Nephron (organoid): Measurements from ENCODE around the gene DYSF.

Source experiments
- H3K27ac Mint-ChIP-seq, 3 experiments: 2 replicates each; pipeline ENCODE4 v1.8.0; 2020; ENCODE audit warnings: mixed read lengths in 3 of 3, mild to moderate bottlenecking in 2 of 3, moderate library complexity in 1 of 3
- H3K27me3 Mint-ChIP-seq: 2 replicates; pipeline ENCODE4 v1.8.0; 2021; ENCODE audit warnings: low read depth, mild to moderate bottlenecking, moderate library complexity, mixed read lengths
- H3K36me3 Mint-ChIP-seq: 2 replicates; pipeline ENCODE4 v1.8.0; 2020; ENCODE audit warnings: low read depth, mixed read lengths
- H3K4me1 Mint-ChIP-seq: 2 replicates; pipeline ENCODE4 v1.8.0; 2020; ENCODE audit warnings: mixed read lengths
- H3K4me3 Mint-ChIP-seq, 3 experiments: 2 replicates each; pipeline ENCODE4 v1.8.0; 2020; ENCODE audit warnings: mild to moderate bottlenecking in 3 of 3, mixed read lengths in 3 of 3, moderate library complexity in 2 of 3
- H3K9me3 Mint-ChIP-seq: 2 replicates; pipeline ENCODE4 v1.8.0; 2020; ENCODE audit warnings: mixed read lengths
- CTCF ChIP-seq, 3 experiments: fragments of 200-600 bp; sonication (generic); IDR thresholded peaks; one replicate each; pipeline ENCODE4 v1.5.0; 2021; ENCODE audit warnings: antibody characterized with exemption in 3 of 3; ENCODE audit not compliant: unreplicated experiment in 3 of 3

Gene DYSF

GRCh38 chr2:71546275-71546638 is 92.9 kb downstream of the DYSF start:
- H3K27ac Mint-ChIP-seq: no peak overlapping the region
- peaks cover 60% of the 10 kb centered on the region for H3K27me3 Mint-ChIP-seq
- H3K9me3 Mint-ChIP-seq: peaks cover 9% of the 10 kb centered on the region
- no peak for TF ChIP-seq CTCF (IDR thresholded peaks at IDR 0.05; ENCODE audit: unreplicated experiment in 3 of 3)
- peaks cover 5% of the 10 kb centered on the region for H3K36me3 Mint-ChIP-seq
- no peak overlapping the region for H3K4me3 Mint-ChIP-seq
- no peaks in the 10 kb centered on the region for H3K4me1 Mint-ChIP-seq

- Mint-ChIP-seq H3K27ac (no peak overlapping the region), H3K36me3 (peaks cover 5% of the 10 kb centered on the region), H3K9me3 (peaks cover 9% of the 10 kb centered on the region), H3K4me3 (no peak overlapping the region), H3K4me1 (no peaks in the 10 kb centered on the region), H3K27me3 (peaks cover 63% of the 10 kb centered on the region)
- no peak for TF ChIP-seq CTCF (IDR thresholded peaks at IDR 0.05; ENCODE audit: unreplicated experiment in 3 of 3)
Measured at GRCh38 chr2:71546777-71547281, 93.5 kb downstream of the DYSF start.

GRCh38 chr2:71547616-71548285 is 94.4 kb downstream of the DYSF start:
- Mint-ChIP-seq H3K27me3 (peaks cover 65% of the 10 kb centered on the region), H3K36me3 (peaks cover 5% of the 10 kb centered on the region), H3K27ac (no peak overlapping the region), H3K4me1 (no peaks in the 10 kb centered on the region), H3K4me3 (no peak overlapping the region), H3K9me3 (peaks cover 7% of the 10 kb centered on the region)
- no peak for TF ChIP-seq CTCF (IDR thresholded peaks at IDR 0.05; ENCODE audit: unreplicated experiment in 3 of 3)

- H3K27me3 Mint-ChIP-seq: peaks cover 63% of the 10 kb centered on the region
- H3K9me3 Mint-ChIP-seq: peaks cover 7% of the 10 kb centered on the region
- H3K27ac Mint-ChIP-seq: no peak overlapping the region
- H3K36me3 Mint-ChIP-seq: peaks cover 4% of the 10 kb centered on the region
- no peaks in the 10 kb centered on the region for H3K4me1 Mint-ChIP-seq
- no peak overlapping the region for H3K4me3 Mint-ChIP-seq
- TF ChIP-seq CTCF (IDR thresholded peaks at IDR 0.05; ENCODE audit: unreplicated experiment in 3 of 3): peak; percentile 64 to 74 (median 73)
Measured at GRCh38 chr2:71548646-71549425, 95.5 kb downstream of the DYSF start.

GRCh38 chr2:71550801-71551630 is 97.7 kb downstream of the DYSF start:
- no peaks in the 10 kb centered on the region for H3K36me3 Mint-ChIP-seq
- no peak for TF ChIP-seq CTCF (IDR thresholded peaks at IDR 0.05; ENCODE audit: unreplicated experiment in 3 of 3)
- peaks cover 58% of the 10 kb centered on the region for H3K27me3 Mint-ChIP-seq
- H3K27ac Mint-ChIP-seq: no peak overlapping the region
- no peaks in the 10 kb centered on the region for H3K4me1 Mint-ChIP-seq
- no peak overlapping the region for H3K4me3 Mint-ChIP-seq
- H3K9me3 Mint-ChIP-seq: no peaks in the 10 kb centered on the region
